Ishikawa (cell line): ENCODE data around the gene CNTNAP1.

Source experiments
- CEBPB ChIP-seq: IDR thresholded peaks from 2 replicates; pipeline ENCODE4 v1.6.1; 2012
- EGR1 ChIP-seq: IDR thresholded peaks from 2 replicates; pipeline ENCODE4 v1.6.1; 2012
- EP300 ChIP-seq: IDR thresholded peaks from 2 replicates; pipeline ENCODE4 v1.6.1; 2012; ENCODE audit warnings: borderline replicate concordance
- FOXM1 ChIP-seq: IDR thresholded peaks from 2 replicates; pipeline ENCODE4 v1.6.1; 2012; ENCODE audit warnings: low read depth, borderline replicate concordance
- MAX ChIP-seq: IDR thresholded peaks from 2 replicates; pipeline ENCODE4 v1.6.1; 2012
- NFIC ChIP-seq: IDR thresholded peaks from 2 replicates; pipeline ENCODE4 v1.6.1; 2012
- RAD21 ChIP-seq: IDR thresholded peaks from 2 replicates; pipeline ENCODE4 v1.6.1; 2012; ENCODE audit warnings: low read depth
- REST ChIP-seq: IDR thresholded peaks from 2 replicates; pipeline ENCODE4 v1.6.1; 2012; ENCODE audit warnings: low read depth, mild to moderate bottlenecking
- TAF1 ChIP-seq: IDR thresholded peaks from 2 replicates; pipeline ENCODE4 v1.6.1; 2012; ENCODE audit warnings: low read depth, mild to moderate bottlenecking
- YY1 ChIP-seq: IDR thresholded peaks from 2 replicates; pipeline ENCODE4 v1.6.1; 2012; ENCODE audit warnings: low read depth
- ZBTB7A ChIP-seq: IDR thresholded peaks from 2 replicates; pipeline ENCODE4 v1.6.1; 2012; ENCODE audit warnings: low read depth

DNA sequence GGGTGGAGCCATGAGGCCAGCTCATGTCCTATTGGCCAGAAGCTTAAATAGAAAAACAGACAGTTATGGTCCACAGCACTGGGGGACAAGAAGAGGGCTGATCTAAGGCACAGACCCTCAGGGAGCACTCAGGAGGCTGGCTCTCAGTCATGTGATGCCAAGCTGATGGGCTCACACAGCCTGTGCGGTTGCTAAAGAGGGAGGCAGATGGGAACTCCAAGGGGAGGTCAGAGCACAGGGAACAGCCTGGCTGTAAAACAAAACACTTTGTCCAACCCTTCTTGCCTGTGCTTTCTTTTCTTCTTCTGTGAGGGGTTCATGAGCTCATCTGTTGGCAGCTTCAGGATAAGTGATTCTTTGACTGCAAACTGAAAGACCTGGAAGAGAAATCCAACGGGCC is 27.2 kb downstream of the CNTNAP1 start:
- no peak for TF ChIP-seq EP300
- no peak for TF ChIP-seq NFIC
- no peak for TF ChIP-seq CEBPB
- no peak for TF ChIP-seq YY1
- TF ChIP-seq TAF1 = no peak
- no peak for TF ChIP-seq MAX
- TF ChIP-seq EGR1 = no peak
- TF ChIP-seq RAD21 = no peak
- TF ChIP-seq ZBTB7A = no peak
- TF ChIP-seq REST = no peak
- no peak for TF ChIP-seq FOXM1
